ENCODE results near the gene UPK3B. TPM values are rescaled to one million over a fixed set of nuclear protein-coding genes. Genes with fewer than 3 reads are reported as not detected.
"Not testable (repeated sequence)": the region's sequence is repeated elsewhere in the genome, so short reads cannot be mapped to it uniquely, and the experiment has no call there.

The UPK3B gene
- total RNA-seq, 1 donor from 2014 or later, result 0.38 TPM

DNA sequence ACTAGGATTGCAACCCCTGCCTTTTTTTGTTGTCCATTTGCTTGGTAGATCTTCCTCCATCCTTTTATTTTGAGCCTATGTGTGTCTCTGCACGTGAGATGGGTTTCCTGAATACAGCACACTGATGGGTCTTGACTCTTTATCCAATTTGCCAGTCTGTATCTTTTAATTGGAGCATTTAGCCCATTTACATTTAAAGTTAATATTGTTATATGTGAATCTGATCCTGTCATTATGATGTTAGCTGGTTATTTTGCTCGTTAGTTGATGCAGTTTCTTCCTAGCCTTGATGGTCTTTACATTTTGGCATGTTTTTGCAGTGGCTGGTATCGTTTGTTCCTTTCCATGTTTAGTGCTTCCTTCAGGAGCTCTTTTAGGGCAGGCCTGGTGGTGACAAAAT is 54.6 kb downstream of the UPK3B start:
- intact Hi-C loops (cut with DNase I); DNase-seq (ENCODE audit: low spot score): not testable (repeated sequence)

Other genes with a start within 250 kb of the UPK3B start
- gene HSPB1, start 207.9 kb upstream of the UPK3B start, total RNA-seq, result 2,571 TPM
- 183 TPM for gene YWHAG, start 151.6 kb upstream of the UPK3B start, total RNA-seq
- 0.51 TPM for gene SSC4D, start 100.9 kb upstream of the UPK3B start, total RNA-seq
- not detected for gene ZP3, start 85.6 kb upstream of the UPK3B start, total RNA-seq
- 11.5 TPM for gene DTX2, start 48.8 kb upstream of the UPK3B start, total RNA-seq
- not detected for gene SPDYE16, start 32.7 kb downstream of the UPK3B start, total RNA-seq
- 10.6 TPM for gene POMZP3, start 116.7 kb downstream of the UPK3B start, total RNA-seq

Measured in cardiac septum (tissue), 1 donor.